MG63 (cell line): Measurements from ENCODE around the gene SGPL1. TPM values are rescaled to one million over a fixed set of nuclear protein-coding genes. Genes with fewer than 3 reads are reported as not detected.
"Not testable (repeated sequence)": the region's sequence is repeated elsewhere in the genome, so short reads cannot be mapped to it uniquely, and the experiment has no call there.

Experiments
- DNase-seq: peaks from one replicate; pipeline ENCODE4 v3.0.0-alpha.2; 2020
- H3K27me3 ChIP-seq: fragments of 250-450 bp; sonication (Bioruptor Pico); 2 replicates; pipeline ENCODE4 v1.5.1; 2020; ENCODE audit warnings: mild to moderate bottlenecking, moderate library complexity
- H3K36me3 ChIP-seq: fragments of 250-450 bp; sonication (Bioruptor Pico); 2 replicates; pipeline ENCODE4 v1.5.1; 2020; ENCODE audit warnings: mild to moderate bottlenecking, moderate library complexity
- H3K4me3 ChIP-seq: fragments of 250-450 bp; sonication (Bioruptor Pico); 2 replicates; pipeline ENCODE4 v1.5.1; 2020; ENCODE audit warnings: mild to moderate bottlenecking, moderate library complexity
- H3K9me3 ChIP-seq: fragments of 250-450 bp; sonication (Bioruptor Pico); 2 replicates; pipeline ENCODE4 v1.5.1; 2020; ENCODE audit warnings: mild to moderate bottlenecking, moderate library complexity
- total RNA-seq: library from RNA; depleted of rRNA; stranded (reverse); fragments of >200 nt; shearing (Covaris generic); gene quantifications from 2 replicates; pipeline ENCODE4 v1.2.3, GENCODE V29; 2014; ENCODE audit warnings: low replicate concordance

The SGPL1 gene
- total RNA-seq, 1 experiment from 2014 or later, result 19.3 TPM

DNA sequence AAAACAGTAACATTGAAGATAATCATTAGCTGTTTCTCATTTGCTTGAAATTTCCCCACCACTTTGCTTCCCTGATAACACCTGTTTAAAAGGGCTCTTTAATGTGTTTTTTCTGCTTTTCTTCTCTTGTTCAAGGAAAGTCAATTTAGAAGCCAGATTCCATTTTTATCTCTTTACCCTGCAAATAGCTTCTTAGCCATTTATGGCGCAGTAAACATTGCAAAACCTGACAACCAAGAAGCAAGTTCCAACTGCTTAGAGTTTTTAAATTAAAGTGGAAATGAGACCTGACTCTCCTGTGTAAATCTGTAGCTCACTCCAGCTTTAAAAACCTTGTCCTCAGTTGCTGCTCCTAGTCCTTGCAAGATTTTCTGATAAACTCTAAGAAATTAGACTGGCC lies 30.1 kb downstream of the SGPL1 start:
- no peak overlapping the region for H3K4me3 ChIP-seq
- H3K27me3 ChIP-seq, result no peaks in the 10 kb centered on the region
- peaks cover 3% of the 10 kb centered on the region; the same call in 1 of the 2 replicates for H3K9me3 ChIP-seq
- H3K36me3 ChIP-seq, result peaks cover 7% of the 10 kb centered on the region; the same call in 1 of the 2 replicates
- DNase-seq, result no peak

DNA sequence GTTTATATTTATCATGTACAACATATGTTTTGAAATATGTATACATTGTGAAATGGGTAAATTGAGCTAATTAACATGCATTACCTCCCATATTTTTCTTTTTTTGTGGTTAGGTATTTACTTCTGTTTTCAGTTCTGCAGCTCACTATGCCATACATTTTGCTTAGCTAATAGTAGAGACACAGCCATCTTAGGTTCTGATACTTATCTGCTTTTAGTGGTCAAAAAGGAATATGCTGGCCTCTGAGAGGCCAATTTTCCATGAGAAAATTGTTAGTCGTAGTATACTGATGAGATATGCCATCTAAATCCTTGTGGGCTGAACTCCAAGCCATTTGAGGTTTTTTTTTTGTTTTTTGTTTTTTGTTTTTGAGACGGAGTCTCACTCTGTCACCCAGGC lies 31.0 kb downstream of the SGPL1 start:
- H3K36me3 ChIP-seq, result peaks cover 13% of the 10 kb centered on the region
- no peak for DNase-seq
- H3K27me3 ChIP-seq, result no peaks in the 10 kb centered on the region
- H3K9me3 ChIP-seq, result peaks cover 3% of the 10 kb centered on the region; the same call in 1 of the 2 replicates
- H3K4me3 ChIP-seq, result no peak overlapping the region

DNA sequence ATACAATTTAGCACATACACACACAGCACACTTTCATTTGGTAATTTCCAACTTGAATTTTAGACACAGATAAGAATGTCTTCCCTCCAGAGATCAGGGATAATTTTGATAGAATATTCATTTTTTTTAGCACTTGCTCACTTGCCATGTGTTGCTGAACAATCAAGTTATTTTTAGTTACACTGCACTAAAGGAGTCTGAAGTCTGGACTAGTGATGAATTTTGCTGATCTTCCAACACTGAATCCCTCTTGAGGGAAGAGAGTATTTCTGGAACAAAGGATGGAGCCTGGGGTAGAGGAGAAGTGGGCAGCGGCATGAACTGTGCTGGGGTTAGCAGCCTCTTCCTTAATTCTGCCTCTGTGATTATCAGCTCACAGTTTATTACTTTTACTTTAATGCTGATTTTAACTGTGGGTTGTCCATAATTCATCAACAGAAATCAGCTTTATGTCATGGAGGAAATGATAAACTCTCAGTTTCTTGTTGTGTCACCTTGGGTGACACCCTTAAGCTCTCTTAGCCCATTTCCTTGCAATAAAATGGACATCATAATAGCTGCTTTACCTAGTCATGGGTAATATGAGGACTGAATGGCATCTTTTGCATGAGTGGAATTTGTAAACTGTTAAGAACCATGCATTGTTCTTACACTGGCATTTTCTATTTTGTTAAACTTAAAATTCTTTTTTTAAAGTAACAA lies 32.1 kb downstream of the SGPL1 start:
- no peak for DNase-seq
- Histone ChIP-seq H3K27me3 (no peaks in the 10 kb centered on the region), H3K36me3 (peaks cover 13% of the 10 kb centered on the region), H3K9me3 (peaks cover 3% of the 10 kb centered on the region; the same call in 1 of the 2 replicates), H3K4me3 (no peak overlapping the region)

DNA sequence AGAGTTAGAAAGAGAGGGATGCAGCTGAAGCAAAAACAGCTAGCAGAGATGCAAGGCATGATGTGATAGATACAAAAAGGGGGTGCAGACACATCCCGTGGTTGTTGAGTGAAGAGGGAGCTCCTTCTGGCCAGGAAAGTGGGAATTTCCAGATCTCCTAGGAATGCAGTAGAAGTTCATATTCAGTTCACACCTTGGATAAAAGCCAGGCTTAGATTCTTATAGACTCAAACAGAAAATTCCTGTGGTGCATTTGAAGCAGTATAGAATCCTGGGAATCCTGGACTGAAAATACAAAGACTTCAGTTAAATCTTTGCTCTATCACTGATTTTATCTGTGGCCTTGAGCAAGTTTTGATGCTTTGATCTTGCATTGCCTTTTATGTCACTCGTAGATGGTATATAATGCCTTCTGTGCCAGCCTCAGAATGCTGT lies 33.9 kb downstream of the SGPL1 start:
- DNase-seq, result peak; percentile 13
- H3K36me3 ChIP-seq, result peaks cover 13% of the 10 kb centered on the region
- peaks cover 3% of the 10 kb centered on the region; the same call in 1 of the 2 replicates for H3K9me3 ChIP-seq
- H3K4me3 ChIP-seq, result no peak overlapping the region
- no peaks in the 10 kb centered on the region for H3K27me3 ChIP-seq

DNA sequence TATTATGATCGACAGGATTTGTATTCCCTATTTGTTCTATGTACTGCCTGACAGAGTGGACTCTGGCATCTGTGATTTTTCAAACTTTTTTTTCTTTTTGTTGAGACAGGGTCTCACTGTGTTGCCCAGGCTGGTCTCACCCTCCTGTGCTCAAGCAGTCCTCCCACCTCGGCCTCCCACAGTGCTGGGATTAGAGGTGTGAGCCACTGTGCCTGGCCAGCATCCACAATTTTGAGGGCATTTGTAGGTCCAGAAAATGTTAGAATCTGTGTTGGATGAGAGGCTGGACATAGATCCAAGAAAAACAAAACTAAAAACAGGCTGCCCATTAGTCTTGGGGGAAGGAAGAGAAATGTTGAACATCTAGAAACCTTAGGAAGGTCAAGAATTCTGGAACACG lies 34.3 kb downstream of the SGPL1 start:
- peak; percentile 60 for DNase-seq
- Histone ChIP-seq H3K36me3 (peaks cover 13% of the 10 kb centered on the region), H3K4me3 (no peak overlapping the region)

DNA sequence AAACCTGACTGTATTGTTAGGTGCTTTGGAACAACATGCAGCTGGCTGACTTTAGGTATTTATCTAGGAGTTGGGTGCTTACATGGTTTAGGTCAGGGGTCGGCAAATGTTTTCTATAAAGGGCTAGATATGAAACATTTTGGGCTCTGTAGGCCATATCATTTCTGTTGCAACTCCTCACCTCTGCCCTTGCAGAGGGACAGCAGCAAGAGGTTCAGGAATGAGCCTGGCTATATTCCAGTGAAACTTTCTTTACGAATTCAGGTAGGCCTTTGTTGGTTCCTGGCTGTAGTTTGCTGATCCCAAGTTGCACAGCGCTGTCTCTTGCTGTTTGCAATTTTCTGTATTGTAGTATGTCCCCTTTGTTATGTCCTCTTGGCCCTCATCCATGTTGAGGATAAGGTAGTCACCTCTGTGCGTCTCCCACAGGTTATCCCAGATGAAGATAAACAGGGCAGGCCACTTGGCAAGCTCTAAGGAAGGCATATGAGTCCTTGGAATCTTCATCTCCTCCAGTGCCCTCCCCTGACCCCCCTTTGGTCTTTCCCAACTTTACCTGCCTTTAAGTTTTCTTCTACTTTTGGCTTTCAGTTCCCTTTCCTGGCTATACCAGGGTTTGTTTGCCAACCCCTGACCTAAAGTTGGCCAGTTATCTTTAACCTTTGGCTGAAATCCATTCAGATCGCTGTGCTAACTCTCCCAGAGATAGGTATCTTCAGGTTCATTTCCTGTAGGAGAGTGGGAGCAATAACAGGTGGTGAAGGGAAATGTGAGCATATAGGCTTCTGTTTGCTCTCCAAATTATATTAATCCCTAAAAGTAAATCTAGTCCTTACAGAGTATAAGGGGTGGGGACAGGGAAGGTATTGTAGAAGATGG lies 36.1 kb downstream of the SGPL1 start:
- H3K9me3 ChIP-seq, result peaks cover 3% of the 10 kb centered on the region; the same call in 1 of the 2 replicates
- no peak overlapping the region for H3K4me3 ChIP-seq
- no peak for DNase-seq
- H3K36me3 ChIP-seq, result peaks cover 13% of the 10 kb centered on the region
- no peaks in the 10 kb centered on the region for H3K27me3 ChIP-seq

More for the DNA sequence above, 34.3 kb downstream of the SGPL1 start:
- H3K9me3 ChIP-seq, result peaks cover 3% of the 10 kb centered on the region; the same call in 1 of the 2 replicates
- H3K27me3 ChIP-seq, result no peaks in the 10 kb centered on the region

DNA sequence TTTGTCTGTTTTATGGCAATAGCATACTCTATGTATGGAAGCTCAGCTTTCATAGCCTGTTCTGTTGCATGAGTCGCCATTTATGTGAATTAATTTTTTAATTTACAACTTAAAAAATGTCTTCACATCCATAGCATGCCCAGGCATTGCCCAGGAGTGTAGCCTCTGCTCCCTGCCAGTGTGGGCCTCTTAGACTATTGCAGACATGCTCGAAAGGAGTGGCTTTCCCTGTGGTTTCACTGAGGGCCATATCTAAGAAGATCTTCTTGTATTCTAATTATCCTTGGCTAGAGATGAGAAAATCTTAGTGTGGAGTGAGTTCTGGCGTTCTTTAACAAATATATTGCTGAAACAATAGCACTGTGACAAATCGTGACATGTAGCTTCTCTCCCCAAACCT lies 37.3 kb downstream of the SGPL1 start:
- H3K27me3 ChIP-seq, result no peaks in the 10 kb centered on the region
- DNase-seq, result no peak
- peaks cover 13% of the 10 kb centered on the region for H3K36me3 ChIP-seq
- no peak overlapping the region for H3K4me3 ChIP-seq
- 0 out of 2 replicates have a peak, but pooled peaks cover 3% of the 10 kb centered on the region for H3K9me3 ChIP-seq

DNA sequence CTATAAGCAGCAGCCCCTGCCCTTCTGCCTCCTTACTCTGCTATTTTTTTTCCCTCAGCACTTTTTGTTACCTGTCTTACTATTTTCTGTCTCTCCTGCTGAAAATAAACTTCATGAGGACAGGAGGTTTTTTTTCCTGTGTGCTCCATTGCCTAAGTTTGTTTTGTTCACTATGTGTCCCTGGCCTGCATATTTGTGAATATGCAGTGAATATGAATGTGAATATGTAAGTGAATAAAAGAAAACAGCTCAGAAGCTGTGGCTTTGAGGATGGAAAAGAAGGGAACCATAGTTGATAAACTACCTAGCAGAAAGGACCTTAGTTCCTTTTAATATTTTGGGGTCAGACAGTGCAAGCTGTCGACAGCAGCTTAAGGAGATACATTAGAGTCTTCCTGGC lies 37.7 kb downstream of the SGPL1 start:
- peaks cover 13% of the 10 kb centered on the region for H3K36me3 ChIP-seq
- 0 out of 2 replicates have a peak, but pooled peaks cover 3% of the 10 kb centered on the region for H3K9me3 ChIP-seq
- no peak overlapping the region for H3K4me3 ChIP-seq
- no peaks in the 10 kb centered on the region for H3K27me3 ChIP-seq
- DNase-seq, result no peak

DNA sequence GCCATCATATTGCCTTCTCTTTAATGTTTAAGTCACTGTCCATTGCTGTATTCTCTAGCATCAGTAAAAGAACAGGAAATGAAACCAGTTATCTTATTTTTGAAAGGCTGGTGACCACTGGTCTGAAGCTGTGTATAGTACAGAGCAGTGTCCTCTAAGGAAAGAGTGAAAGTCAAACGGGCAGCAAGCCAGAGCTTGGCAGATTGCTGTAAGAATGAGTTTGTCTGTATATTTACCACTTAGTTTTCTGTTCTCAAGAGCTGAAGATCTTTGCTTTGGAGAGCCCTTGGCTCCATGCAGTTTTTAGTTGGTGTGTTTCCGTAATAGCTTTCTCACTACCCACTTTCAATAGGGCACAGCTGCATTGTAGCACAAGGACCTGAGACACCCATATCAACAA lies 40.7 kb downstream of the SGPL1 start:
- H3K36me3 ChIP-seq, result peaks cover 13% of the 10 kb centered on the region
- H3K4me3 ChIP-seq, result no peak overlapping the region
- DNase-seq, result no peak
- H3K9me3 ChIP-seq, result no peaks in the 10 kb centered on the region
- H3K27me3 ChIP-seq, result no peaks in the 10 kb centered on the region

DNA sequence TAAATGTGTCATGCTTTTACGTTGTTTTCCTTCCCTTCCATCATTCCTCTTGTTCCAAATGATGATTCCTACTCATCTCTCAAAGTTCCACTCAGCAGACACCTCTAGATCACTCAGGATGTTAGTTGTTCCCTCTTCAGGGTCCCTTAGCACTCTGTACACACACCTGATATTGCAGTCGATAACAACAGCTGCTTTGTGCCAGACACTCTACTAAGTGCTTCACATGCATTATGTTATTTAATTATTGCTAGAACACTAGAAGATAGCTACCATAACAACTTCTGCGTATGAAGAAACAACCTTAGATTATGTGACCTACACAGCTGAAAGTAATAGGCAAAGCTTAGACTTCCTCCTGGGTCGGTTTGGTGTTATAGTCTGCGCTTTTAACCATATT lies 43.0 kb downstream of the SGPL1 start:
- no peak for DNase-seq
- no peak overlapping the region for H3K4me3 ChIP-seq
- no peaks in the 10 kb centered on the region for H3K27me3 ChIP-seq
- H3K36me3 ChIP-seq, result peaks cover 13% of the 10 kb centered on the region
- H3K9me3 ChIP-seq, result no peaks in the 10 kb centered on the region

DNA sequence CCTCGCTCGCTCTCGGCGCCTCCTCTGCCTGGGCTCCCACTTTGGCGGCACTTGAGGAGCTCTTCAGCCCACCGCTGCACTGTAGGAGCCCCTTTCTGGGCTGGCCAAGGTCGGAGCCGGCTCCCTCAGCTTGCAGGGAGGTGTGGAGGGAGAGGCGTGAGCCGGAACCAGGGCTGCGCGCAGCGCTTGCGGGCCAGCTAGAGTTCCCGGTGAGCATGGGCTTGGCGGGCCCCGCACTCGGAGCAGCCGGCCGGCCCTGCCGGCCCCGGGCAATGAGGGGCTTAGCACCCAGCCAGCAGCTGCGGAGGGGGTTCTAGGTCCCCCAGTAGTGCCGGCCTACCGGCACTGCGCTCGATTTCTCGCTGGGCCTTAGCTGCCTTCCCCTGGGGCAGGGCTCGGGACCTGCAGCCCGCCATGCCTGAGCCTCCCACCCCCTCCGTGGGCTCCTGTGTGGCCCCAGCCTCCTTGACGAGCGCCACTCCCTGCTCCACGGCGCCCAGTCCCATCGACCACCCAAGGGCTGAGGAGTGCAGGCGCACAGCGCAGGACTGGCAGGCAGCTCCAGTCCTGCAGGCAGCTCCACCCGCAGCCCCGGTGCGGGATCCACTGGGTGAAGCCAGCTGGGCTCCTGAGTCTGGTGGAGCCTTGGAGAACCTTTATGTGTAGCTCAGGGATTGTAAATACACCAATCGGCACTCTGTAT lies 45.9 kb downstream of the SGPL1 start:
- not testable (repeated sequence) for DNase-seq, H3K4me3 ChIP-seq, H3K27me3 ChIP-seq, H3K9me3 ChIP-seq
- H3K36me3 ChIP-seq, result peaks cover 13% of the 10 kb centered on the region

DNA sequence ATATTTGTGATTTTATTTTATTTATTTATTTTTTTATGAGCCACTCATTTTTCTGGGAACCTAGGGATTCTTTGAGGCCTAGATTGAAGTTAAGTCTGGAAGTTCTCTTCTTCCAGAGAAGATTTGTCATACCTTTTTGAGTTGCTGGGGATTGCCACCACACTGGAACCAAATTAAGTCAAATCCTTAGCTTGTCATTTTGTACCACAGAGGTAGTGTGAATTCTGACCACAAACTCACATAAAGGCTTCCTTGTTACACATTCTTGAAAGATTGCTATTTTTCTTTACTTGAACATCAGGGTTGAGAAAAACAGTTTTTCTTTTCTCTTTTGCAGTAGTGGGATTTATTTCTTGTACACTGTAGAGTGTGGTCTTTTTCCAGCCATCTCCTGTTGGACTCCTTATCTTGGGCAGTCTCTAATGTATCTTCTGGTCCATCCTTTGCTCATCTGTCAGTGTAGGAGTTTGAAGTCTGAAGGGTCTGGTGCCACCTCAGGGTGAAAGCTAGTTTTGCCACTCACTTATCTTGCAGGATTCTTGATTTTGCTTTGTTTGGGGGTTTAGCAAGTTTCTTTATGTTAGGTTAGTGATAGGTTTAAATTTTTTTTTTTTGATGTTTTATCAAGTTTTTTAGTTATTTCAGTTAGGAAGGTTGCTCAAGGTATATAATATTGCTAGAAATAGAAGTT lies 47.9 kb downstream of the SGPL1 start:
- Histone ChIP-seq H3K27me3 (no peaks in the 10 kb centered on the region), H3K4me3 (no peak overlapping the region), H3K9me3 (no peaks in the 10 kb centered on the region), H3K36me3 (peaks cover 13% of the 10 kb centered on the region)
- no peak for DNase-seq

DNA sequence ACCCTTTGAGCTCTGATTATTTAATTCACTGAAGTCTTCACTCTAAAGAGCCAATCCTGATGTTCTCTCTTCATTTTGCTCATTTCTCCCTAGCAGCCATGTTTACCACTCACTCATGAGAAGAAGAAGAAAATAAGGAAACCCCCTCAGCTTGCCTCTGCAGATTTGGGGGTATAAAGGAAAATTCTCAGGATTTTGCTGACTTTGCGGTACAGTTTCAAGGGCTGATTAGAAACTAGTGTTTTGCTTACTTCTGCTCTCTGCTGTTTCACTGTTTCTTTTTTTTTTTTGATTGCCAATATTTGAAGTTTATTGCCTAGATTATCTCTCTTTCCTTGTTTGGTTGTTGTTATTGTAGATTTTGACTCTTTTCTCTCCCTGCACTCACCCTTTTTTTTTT lies 49.2 kb downstream of the SGPL1 start:
- Histone ChIP-seq H3K9me3 (no peaks in the 10 kb centered on the region), H3K4me3 (no peak overlapping the region), H3K36me3 (peaks cover 9% of the 10 kb centered on the region), H3K27me3 (no peaks in the 10 kb centered on the region)
- no peak for DNase-seq

DNA sequence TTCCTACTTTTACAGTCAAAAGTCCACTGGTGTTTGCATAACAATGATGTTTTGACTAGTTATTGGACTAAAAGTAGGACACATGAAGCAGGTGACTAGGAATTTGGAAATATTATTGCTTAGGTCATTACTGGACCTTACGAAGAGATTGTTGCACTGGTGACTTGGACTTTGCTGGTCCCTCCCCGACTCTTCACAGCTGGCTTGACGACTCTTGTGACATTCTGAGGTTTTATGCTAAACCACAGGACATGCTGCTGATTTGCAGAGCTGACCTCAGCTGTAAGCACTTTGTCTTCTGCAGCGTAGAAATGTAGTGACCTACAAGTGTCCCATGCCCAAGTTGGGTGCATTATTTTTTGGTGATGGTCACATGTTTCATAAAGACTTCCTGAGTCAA lies 50.7 kb downstream of the SGPL1 start:
- H3K4me3 ChIP-seq, result no peak overlapping the region
- H3K27me3 ChIP-seq, result no peaks in the 10 kb centered on the region
- peaks cover 2% of the 10 kb centered on the region for H3K36me3 ChIP-seq
- H3K9me3 ChIP-seq, result no peaks in the 10 kb centered on the region
- DNase-seq, result no peak

DNA sequence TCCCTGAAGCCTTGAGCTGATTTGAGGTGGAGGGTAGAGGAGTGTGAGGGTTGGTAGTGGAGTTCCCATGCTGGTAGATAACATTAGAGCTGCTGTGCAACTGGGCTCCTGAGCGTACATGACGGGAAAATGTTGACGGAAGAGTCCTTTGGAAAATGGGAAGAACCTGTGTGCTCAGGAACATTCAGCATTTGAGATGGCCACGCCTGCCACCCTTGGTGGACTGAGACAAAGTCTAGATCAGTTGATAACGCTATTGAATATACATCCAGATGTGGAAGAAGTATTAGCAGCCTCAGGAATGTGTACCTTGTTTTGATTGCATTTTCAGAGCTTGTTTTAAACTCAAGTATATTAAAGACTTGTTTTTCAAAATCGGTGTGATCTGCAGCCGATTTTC lies 56.5 kb downstream of the SGPL1 start:
- Histone ChIP-seq H3K4me3 (no peak overlapping the region), H3K36me3 (peaks cover 4% of the 10 kb centered on the region), H3K27me3 (no peaks in the 10 kb centered on the region), H3K9me3 (no peaks in the 10 kb centered on the region)
- DNase-seq, result no peak

DNA sequence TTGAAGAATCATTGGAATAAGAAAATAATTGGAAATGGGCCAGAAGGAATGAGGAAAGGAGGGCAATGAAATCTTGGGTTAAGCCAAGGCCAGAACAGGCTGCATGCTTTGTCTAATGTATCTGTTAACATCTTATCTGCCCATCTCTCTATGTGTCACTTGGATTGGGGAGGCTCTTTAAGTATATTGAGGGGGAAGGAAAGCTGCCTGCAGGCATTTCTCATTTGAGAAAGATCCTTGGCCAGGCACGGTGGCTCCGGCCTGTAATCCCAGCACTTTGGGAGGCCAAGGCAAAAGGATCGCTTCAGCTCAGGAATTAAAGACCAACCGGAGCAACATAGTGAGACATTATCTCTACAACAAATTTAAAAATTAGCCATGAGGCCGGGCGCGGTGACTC lies 58.3 kb downstream of the SGPL1 start:
- no peak for DNase-seq
- H3K36me3 ChIP-seq, result peaks cover 4% of the 10 kb centered on the region

More for the DNA sequence above, 58.3 kb downstream of the SGPL1 start:
- H3K9me3 ChIP-seq, result no peaks in the 10 kb centered on the region
- H3K27me3 ChIP-seq, result no peaks in the 10 kb centered on the region
- H3K4me3 ChIP-seq, result no peak overlapping the region
